Peyer's patch (tissue), 4 donors: ENCODE measurements around the gene CDK1.

Experiments
- CTCF ChIP-seq, 6 experiments: fragments of 450-650 bp in 4 of 6; fragments of 200-600 bp in 2 of 6; sonication (generic) in 1 of 6; IDR thresholded peaks; one replicate each; pipeline ENCODE4 v1.5.1; 2017 to 2019; ENCODE audit warnings: antibody characterized with exemption in 6 of 6, mild to moderate bottlenecking in 3 of 6, moderate library complexity in 1 of 6
- POLR2A ChIP-seq, 2 donors: fragments of 450-650 bp; IDR thresholded peaks; one replicate each; pipeline ENCODE4 v1.5.1; 2017; ENCODE audit warnings: antibody characterized with exemption in 2 of 2, mild to moderate bottlenecking in 2 of 2, moderate library complexity in 2 of 2

- TF ChIP-seq CTCF (IDR thresholded peaks at IDR 0.05) = no peak
- TF ChIP-seq POLR2A (IDR thresholded peaks at IDR 0.05) = no peak
These were observed 10.9 kb upstream of the CDK1 start for GRCh38 chr10:60767424-60767823.
